Uterus (tissue), 4 donors: ENCODE data around the gene YBEY. TPM values are rescaled to one million over a fixed set of nuclear protein-coding genes. Genes with fewer than 3 reads are reported as not detected.

Source experiments
- DNase-seq, 2 donors: peaks; one replicate each; pipeline ENCODE4 v3.0.0-alpha.2; 2019 to 2020
- H3K27ac ChIP-seq, 2 donors: fragments of 200-600 bp; sonication (generic); 1 replicate in 1 of 2; 2 replicates in 1 of 2; pipeline ENCODE4 v1.5.1; 2016 to 2018
- H3K27me3 ChIP-seq, 2 donors: fragments of 200-600 bp; sonication (generic); one replicate each; pipeline ENCODE4 v1.5.1; 2018 to 2019; ENCODE audit warnings: control low read depth in 1 of 2
- H3K36me3 ChIP-seq, 2 donors: fragments of 200-600 bp; sonication (generic); one replicate each; pipeline ENCODE4 v1.5.1; 2019; ENCODE audit warnings: control low read depth in 1 of 2
- H3K4me1 ChIP-seq, 2 donors: fragments of 200-600 bp; sonication (generic); one replicate each; pipeline ENCODE4 v1.5.1; 2018 to 2019; ENCODE audit warnings: control low read depth in 1 of 2
- H3K4me3 ChIP-seq, 2 donors: fragments of 200-600 bp; sonication (generic); 1 replicate in 1 of 2; 2 replicates in 1 of 2; pipeline ENCODE4 v1.5.1; 2018 to 2019; ENCODE audit warnings: mild to moderate bottlenecking in 1 of 2
- H3K9me3 ChIP-seq, 2 donors: fragments of 200-600 bp; sonication (generic); one replicate each; pipeline ENCODE4 v1.5.1; 2019; ENCODE audit warnings: control low read depth in 1 of 2
- CTCF ChIP-seq, 4 experiments: fragments of 200-600 bp in 2 of 4; fragments of 450-650 bp in 2 of 4; sonication (generic) in 2 of 4; IDR thresholded peaks; one replicate each; pipeline ENCODE4 v1.5.1; 2016 to 2019; ENCODE audit warnings: antibody characterized with exemption in 4 of 4, mild to moderate bottlenecking in 2 of 4, moderate library complexity in 1 of 4
- POLR2A ChIP-seq, 2 donors: fragments of 450-650 bp; IDR thresholded peaks; one replicate each; pipeline ENCODE4 v1.6.1; 2016; ENCODE audit warnings: antibody characterized with exemption in 2 of 2, mild to moderate bottlenecking in 1 of 2, moderate library complexity in 1 of 2
- intact Hi-C: fragments of 100-400 bp; cut with DNase I; formaldehyde crosslinking; loops from one replicate; pipeline ENCODE4 v1.15.1; 2023; ENCODE audit warnings: low total_unique reads
- total RNA-seq, 4 donors: library from RNA; depleted of rRNA in 3 of 4; stranded (reverse); fragments of >200 nt in 3 of 4; gene quantifications; one replicate each; pipeline versions ENCODE4 v1.1.0 to v1.2.4, GENCODE V29; 2014 to 2023
- donor health status: DM: yes; HTN: yes; CAD: no.

Gene YBEY
- total RNA-seq, 4 donors from 2014 or later: 2.9 to 78.6 (median 13.0) TPM

GRCh38 chr21:46340998-46341397 is 54.9 kb downstream of the YBEY start:
- intact Hi-C loops: no loop called here
- H3K27me3 ChIP-seq: no peaks in the 10 kb centered on the region
- H3K4me1 ChIP-seq: no peaks in the 10 kb centered on the region
- no peaks in the 10 kb centered on the region for H3K36me3 ChIP-seq
- DNase-seq: no peak
- H3K9me3 ChIP-seq: no peaks in the 10 kb centered on the region
- H3K27ac ChIP-seq: no peak overlapping the region
- TF ChIP-seq POLR2A (IDR thresholded peaks at IDR 0.05): no peak
- TF ChIP-seq CTCF (IDR thresholded peaks at IDR 0.05): no peak
- no peak overlapping the region for H3K4me3 ChIP-seq

- no peak for DNase-seq
- Histone ChIP-seq H3K27ac (no peak overlapping the region), H3K4me1 (no peaks in the 10 kb centered on the region), H3K27me3 (no peaks in the 10 kb centered on the region), H3K36me3 (no peaks in the 10 kb centered on the region), H3K9me3 (no peaks in the 10 kb centered on the region), H3K4me3 (no peak overlapping the region)
- intact Hi-C loops: no loop called here
- TF ChIP-seq POLR2A (IDR thresholded peaks at IDR 0.05) (no peak), CTCF (IDR thresholded peaks at IDR 0.05) (no peak)
These were observed 58.2 kb downstream of the YBEY start for GRCh38 chr21:46344219-46344915.

- no peaks in the 10 kb centered on the region for H3K9me3 ChIP-seq
- no peaks in the 10 kb centered on the region for H3K4me1 ChIP-seq
- H3K4me3 ChIP-seq: no peak overlapping the region
- H3K27me3 ChIP-seq: no peaks in the 10 kb centered on the region
- DNase-seq: no peak
- TF ChIP-seq CTCF (IDR thresholded peaks at IDR 0.05) (no peak), POLR2A (IDR thresholded peaks at IDR 0.05) (no peak)
- H3K27ac ChIP-seq: no peak overlapping the region
- no peaks in the 10 kb centered on the region for H3K36me3 ChIP-seq
- intact Hi-C loops: no loop called here
These were observed 59.7 kb downstream of the YBEY start for GRCh38 chr21:46345861-46346260.

- no peak for DNase-seq
- Histone ChIP-seq H3K27ac (no peak overlapping the region), H3K4me3 (no peak overlapping the region), H3K36me3 (no peaks in the 10 kb centered on the region), H3K9me3 (no peaks in the 10 kb centered on the region), H3K4me1 (no peaks in the 10 kb centered on the region), H3K27me3 (no peaks in the 10 kb centered on the region)
- TF ChIP-seq CTCF (IDR thresholded peaks at IDR 0.05): no peak
- TF ChIP-seq POLR2A (IDR thresholded peaks at IDR 0.05): no peak
- intact Hi-C loops: no loop called here
These were observed 60.4 kb downstream of the YBEY start for GRCh38 chr21:46346296-46347202.

GRCh38 chr21:46347203-46347550 is 61.0 kb downstream of the YBEY start:
- Histone ChIP-seq H3K36me3 (no peaks in the 10 kb centered on the region), H3K4me1 (no peaks in the 10 kb centered on the region), H3K4me3 (no peak overlapping the region), H3K9me3 (no peaks in the 10 kb centered on the region), H3K27me3 (no peaks in the 10 kb centered on the region), H3K27ac (no peak overlapping the region)
- TF ChIP-seq CTCF (IDR thresholded peaks at IDR 0.05): no peak
- TF ChIP-seq POLR2A (IDR thresholded peaks at IDR 0.05): no peak
- no peak for DNase-seq
- intact Hi-C loops: no loop called here
